GM04504 (cell line): Measurements from ENCODE around the gene SNED1.

Experiments
- DNase-seq: peaks from one replicate; pipeline ENCODE4 v3.0.0-alpha.2; 2012; ENCODE audit warnings: low read depth

Gene SNED1

GRCh38 chr2:241049739-241050623 lies 51.6 kb downstream of the SNED1 start:
- no peak for DNase-seq

- DNase-seq = no peak
Measured at GRCh38 chr2:241050624-241051577, 52.5 kb downstream of the SNED1 start.

GRCh38 chr2:241051578-241052487 lies 53.4 kb downstream of the SNED1 start:
- DNase-seq = no peak

DNA sequence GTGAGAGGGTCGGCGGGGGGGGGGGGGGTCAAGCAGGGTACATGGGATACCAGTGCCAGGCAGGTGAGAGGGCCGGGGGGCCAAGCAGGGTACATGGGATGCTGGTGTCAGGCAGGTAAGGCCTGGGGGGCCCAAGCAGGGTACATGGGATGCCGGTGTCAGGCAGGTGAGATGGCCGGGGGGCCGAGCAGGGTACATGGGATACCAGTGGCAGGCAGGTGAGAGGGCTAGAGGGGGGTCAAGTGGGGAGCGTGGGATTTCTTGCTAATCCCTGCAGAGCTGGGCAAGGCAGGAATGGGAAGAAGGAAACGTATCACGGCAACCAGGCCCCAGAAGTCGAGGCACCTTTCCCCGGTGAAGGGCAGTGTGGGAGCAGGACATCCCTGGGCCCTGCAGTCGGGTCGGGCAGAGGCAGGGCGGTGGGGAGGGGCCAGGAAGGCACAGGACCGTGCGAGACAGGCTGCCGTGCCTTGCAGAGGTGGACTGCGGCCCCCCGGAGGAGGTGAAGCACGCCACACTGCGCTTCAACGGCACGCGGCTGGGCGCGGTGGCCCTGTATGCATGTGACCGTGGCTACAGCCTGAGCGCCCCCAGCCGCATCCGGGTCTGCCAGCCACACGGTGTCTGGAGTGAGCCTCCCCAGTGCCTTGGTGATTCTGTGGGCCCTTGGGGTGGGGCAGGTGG lies 54.4 kb downstream of the SNED1 start:
- DNase-seq = no peak

GRCh38 chr2:241053576-241054251 lies 55.3 kb downstream of the SNED1 start:
- no peak for DNase-seq

GRCh38 chr2:241061275-241061674 lies 62.9 kb downstream of the SNED1 start:
- DNase-seq = no peak

DNA sequence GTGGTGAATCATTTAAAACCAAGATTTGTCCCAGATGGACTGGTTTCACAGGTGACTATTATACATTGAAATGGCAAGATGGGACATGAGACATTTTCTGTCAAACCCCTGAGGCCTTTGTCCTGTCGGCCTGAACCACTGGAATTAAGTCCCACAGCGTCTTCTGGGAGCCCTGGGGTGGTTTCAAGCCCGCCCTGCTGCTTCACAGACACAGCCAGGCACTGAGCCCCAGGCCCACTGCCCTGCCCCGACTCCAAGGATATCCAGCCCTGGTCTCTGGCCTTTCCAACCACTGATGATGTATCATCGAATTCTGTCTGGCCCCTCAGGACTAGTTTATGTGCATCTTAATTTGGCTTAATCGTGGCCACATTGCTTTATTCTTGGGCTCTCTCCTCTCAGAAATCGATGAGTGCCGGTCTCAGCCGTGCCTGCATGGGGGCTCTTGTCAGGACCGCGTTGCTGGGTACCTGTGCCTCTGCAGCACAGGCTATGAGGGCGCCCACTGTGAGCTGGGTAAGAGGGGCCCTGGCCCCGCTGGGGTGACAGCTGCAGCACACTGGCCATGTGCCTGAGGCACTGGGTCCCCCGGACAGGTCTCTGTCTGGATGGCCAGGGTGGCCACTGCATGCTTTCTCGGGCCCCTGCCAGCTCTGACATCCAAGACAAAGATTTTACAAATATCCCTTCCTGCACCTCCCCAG lies 64.1 kb downstream of the SNED1 start:
- no peak for DNase-seq

GRCh38 chr2:241063093-241063551 lies 64.7 kb downstream of the SNED1 start:
- DNase-seq = no peak

DNA sequence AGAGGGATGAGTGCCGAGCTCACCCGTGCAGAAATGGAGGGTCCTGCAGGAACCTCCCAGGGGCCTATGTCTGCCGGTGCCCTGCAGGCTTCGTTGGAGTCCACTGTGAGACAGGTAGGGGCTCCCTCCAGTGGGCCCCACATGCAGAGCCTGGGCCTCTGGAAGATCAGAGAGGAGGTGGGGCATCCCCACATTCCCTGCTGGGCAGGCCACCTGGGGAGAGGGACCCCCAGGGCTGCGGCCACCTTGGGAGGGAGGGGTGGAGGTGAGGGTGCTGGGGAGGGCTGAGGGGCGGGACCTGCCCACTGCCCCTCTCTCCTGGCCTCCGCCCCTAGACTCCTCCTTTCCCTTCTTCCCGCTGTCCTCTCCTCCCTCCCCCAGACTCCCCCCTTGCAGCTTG lies 65.2 kb downstream of the SNED1 start:
- DNase-seq = no peak

- DNase-seq = no peak
Measured at GRCh38 chr2:241064008-241064801, 65.8 kb downstream of the SNED1 start.

DNA sequence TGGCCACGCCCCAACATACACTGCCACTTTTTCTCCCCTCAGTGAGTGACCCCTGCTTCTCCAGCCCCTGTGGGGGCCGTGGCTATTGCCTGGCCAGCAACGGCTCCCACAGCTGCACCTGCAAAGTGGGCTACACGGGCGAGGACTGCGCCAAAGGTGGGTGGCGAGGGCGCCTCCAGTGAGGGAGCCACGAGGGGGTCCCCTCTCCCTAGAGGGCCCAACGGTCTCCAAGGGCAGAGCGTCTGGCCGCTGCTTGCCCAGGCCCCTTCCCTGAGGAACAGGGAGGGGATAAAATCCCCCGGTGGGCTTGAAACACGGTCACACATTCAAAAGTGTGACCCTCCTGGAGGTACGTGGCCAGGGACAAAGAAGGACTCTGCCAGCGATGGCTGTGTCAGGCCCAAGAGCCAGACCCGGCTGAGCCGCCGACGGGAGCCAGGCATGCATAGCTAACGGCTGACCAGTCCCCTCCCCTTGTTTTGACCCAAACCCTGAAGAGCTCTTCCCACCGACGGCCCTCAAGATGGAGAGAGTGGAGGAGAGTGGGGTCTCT lies 66.5 kb downstream of the SNED1 start:
- no peak for DNase-seq

DNA sequence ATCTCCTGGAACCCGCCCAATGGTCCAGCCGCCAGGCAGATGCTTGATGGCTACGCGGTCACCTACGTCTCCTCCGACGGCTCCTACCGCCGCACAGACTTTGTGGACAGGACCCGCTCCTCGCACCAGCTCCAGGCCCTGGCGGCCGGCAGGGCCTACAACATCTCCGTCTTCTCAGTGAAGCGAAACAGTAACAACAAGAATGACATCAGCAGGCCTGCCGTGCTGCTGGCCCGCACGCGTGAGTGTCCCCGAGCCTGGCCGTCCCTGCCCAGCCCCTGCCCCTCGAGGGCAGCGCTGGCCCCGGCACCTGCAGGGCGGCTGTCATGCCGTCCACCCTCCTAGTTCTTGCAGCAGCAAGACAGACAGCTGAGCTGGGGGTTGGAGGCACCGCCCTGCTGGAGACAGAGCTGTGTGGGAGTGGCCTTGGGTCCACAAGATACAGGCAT lies 67.0 kb downstream of the SNED1 start:
- DNase-seq = no peak

- no peak for DNase-seq
Measured at GRCh38 chr2:241066171-241066892, 67.9 kb downstream of the SNED1 start.

DNA sequence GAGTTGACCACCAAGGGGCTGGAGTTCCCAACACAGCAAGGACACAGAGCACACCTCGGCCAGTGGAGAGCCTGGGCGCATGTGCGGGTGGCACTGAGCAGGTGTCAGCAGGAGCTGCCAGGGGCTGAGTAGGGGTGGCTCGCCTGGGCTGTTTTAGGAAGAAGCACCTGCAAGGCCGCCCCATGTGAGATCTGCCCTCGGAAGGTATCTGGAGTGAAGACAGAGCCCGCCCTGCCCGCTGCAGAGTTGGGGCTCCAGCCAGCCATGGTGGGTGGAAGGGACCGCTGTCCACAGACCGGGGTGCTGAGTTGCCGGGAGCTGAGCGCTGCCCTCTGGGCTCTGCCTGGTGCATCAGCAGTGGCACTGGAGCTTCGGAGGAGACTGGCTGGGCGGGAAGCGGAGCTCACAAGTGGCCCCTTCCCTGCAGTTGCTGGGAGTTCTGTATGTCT lies 68.5 kb downstream of the SNED1 start:
- no peak for DNase-seq

DNA sequence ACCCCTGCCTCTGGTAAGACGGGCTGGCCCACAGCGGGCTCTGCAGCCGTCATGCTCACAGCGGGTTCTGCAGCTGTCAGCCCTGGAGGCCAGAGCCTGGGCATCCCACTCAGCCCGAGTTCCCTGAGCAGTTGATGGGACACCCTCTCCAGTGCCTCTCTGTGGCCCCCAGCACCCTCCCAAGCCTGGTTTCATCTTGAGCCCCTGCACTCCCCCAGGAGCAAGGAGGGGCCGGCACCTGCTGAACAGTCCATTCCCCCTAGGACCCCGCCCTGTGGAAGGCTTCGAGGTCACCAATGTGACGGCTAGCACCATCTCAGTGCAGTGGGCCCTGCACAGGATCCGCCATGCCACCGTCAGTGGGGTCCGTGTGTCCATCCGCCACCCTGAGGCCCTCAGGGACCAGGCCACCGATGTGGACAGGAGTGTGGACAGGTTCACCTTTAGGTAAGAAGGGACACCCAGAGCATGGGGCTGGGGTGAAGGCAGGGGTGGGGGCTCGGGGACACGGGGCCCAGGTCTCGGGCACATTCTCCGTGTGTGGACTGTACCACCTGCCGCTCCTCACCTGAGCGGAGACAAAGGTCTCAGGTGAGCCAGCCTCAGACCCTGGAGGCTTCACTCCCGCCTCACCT lies 69.2 kb downstream of the SNED1 start:
- no peak for DNase-seq

GRCh38 chr2:241068136-241068941 lies 69.9 kb downstream of the SNED1 start:
- DNase-seq = no peak
